ENCODE measurements around the gene CARS2. TPM values are rescaled to one million over a fixed set of nuclear protein-coding genes. Genes with fewer than 3 reads are reported as not detected.
"Not testable (repeated sequence)": the region's sequence is repeated elsewhere in the genome, so short reads cannot be mapped to it uniquely, and the experiment has no call there.

The CARS2 gene
- total RNA-seq, 1 donor from 2014 or later, result 45.2 TPM

- DNase-seq (ENCODE audit: low spot score in 2 of 2) (no peak), FAIRE-seq (no peak)
Measured at GRCh38 chr13:110626521-110626920, 79.4 kb downstream of the CARS2 start.

GRCh38 chr13:110625771-110626321, 80.1 kb downstream of the CARS2 start:
- FAIRE-seq (no peak), DNase-seq (ENCODE audit: low spot score in 2 of 2) (no peak)

GRCh38 chr13:110624766-110625756, 80.9 kb downstream of the CARS2 start:
- DNase-seq (ENCODE audit: low spot score in 2 of 2), result no peak
- no peak for FAIRE-seq

- FAIRE-seq (no peak), DNase-seq (ENCODE audit: low spot score in 2 of 2) (no peak)
Measured at GRCh38 chr13:110620596-110620995, 85.3 kb downstream of the CARS2 start.

- no peak for FAIRE-seq
- no peak for DNase-seq (ENCODE audit: low spot score in 2 of 2)
Measured at GRCh38 chr13:110618780-110619179, 87.1 kb downstream of the CARS2 start.

GRCh38 chr13:110618167-110618566, 87.7 kb downstream of the CARS2 start:
- DNase-seq (ENCODE audit: low spot score in 2 of 2), result no peak
- FAIRE-seq, result no peak

- DNase-seq (ENCODE audit: low spot score in 2 of 2) (no peak), FAIRE-seq (no peak)
Measured at GRCh38 chr13:110617321-110618072, 88.4 kb downstream of the CARS2 start.

GRCh38 chr13:110616103-110617101, 89.5 kb downstream of the CARS2 start:
- DNase-seq (ENCODE audit: low spot score in 2 of 2), result peak in 1 of 2 donors; percentile 58
- FAIRE-seq, result no peak

GRCh38 chr13:110615322-110616102, 90.4 kb downstream of the CARS2 start, which contains the start of gene NAXD:
Gene NAXD (plus strand): TSS chr13:110615545. CDS start chr13:110615602, 57 bp downstream.
- FAIRE-seq, result no peak

GRCh38 chr13:110615005-110615321, 91.0 kb downstream of the CARS2 start:
- DNase-seq (ENCODE audit: low spot score in 2 of 2) (no peak), FAIRE-seq (no peak)

More at GRCh38 chr13:110615322-110616102, 90.4 kb downstream of the CARS2 start, which contains the start of gene NAXD:
- DNase-seq (ENCODE audit: low spot score in 2 of 2), result peak; percentile 98 to 99

- no peak for FAIRE-seq
Measured at GRCh38 chr13:110610955-110611595, 94.8 kb downstream of the CARS2 start.

GRCh38 chr13:110607675-110608224, 98.2 kb downstream of the CARS2 start:
- DNase-seq (ENCODE audit: low spot score in 2 of 2) (no peak), FAIRE-seq (no peak)

More at GRCh38 chr13:110610955-110611595, 94.8 kb downstream of the CARS2 start:
- no peak for DNase-seq (ENCODE audit: low spot score in 2 of 2)

GRCh38 chr13:110606281-110606680, 99.6 kb downstream of the CARS2 start:
- not testable (repeated sequence) for FAIRE-seq; DNase-seq (ENCODE audit: low spot score in 2 of 2)

- FAIRE-seq, result no peak
- no peak for DNase-seq (ENCODE audit: low spot score in 2 of 2)
Measured at GRCh38 chr13:110605132-110605531, 100.8 kb downstream of the CARS2 start.

GRCh38 chr13:110600980-110601379, 104.9 kb downstream of the CARS2 start:
- DNase-seq (ENCODE audit: low spot score in 2 of 2) (no peak), FAIRE-seq (no peak)

- DNase-seq (ENCODE audit: low spot score in 2 of 2) (no peak), FAIRE-seq (no peak)
Measured at GRCh38 chr13:110600261-110600819, 105.6 kb downstream of the CARS2 start.

- no peak for DNase-seq (ENCODE audit: low spot score in 2 of 2)
- no peak for FAIRE-seq
Measured at GRCh38 chr13:110597041-110597689, 108.8 kb downstream of the CARS2 start.

Data from frontal cortex (tissue), 4 donors.